LoVo (cell line): ENCODE measurements around the gene PPP3CA.

ENCODE experiments used
- DNase-seq: peaks from one replicate; pipeline ENCODE4 v3.0.0-alpha.2; 2016; ENCODE audit warnings: low spot score

PPP3CA gene

GRCh38 chr4:101331017-101331416, 16.3 kb downstream of the PPP3CA start:
- DNase-seq: no peak

GRCh38 chr4:101329592-101329991, 17.7 kb downstream of the PPP3CA start:
- no peak for DNase-seq

- DNase-seq: no peak
These were observed 19.2 kb downstream of the PPP3CA start for GRCh38 chr4:101328063-101328602.

GRCh38 chr4:101326576-101326975, 20.8 kb downstream of the PPP3CA start:
- no peak for DNase-seq

GRCh38 chr4:101322743-101323142, 24.6 kb downstream of the PPP3CA start:
- DNase-seq: no peak

GRCh38 chr4:101321481-101322042, 25.8 kb downstream of the PPP3CA start:
- DNase-seq: no peak

- DNase-seq: no peak
These were observed 31.5 kb downstream of the PPP3CA start for GRCh38 chr4:101315786-101316185.

- no peak for DNase-seq
These were observed 32.3 kb downstream of the PPP3CA start for GRCh38 chr4:101315041-101315440.

GRCh38 chr4:101309925-101310324, 37.4 kb downstream of the PPP3CA start:
- no peak for DNase-seq

- no peak for DNase-seq
These were observed 39.4 kb downstream of the PPP3CA start for GRCh38 chr4:101307899-101308298.

GRCh38 chr4:101306764-101307615, 40.3 kb downstream of the PPP3CA start:
- no peak for DNase-seq

GRCh38 chr4:101306225-101306624, 41.1 kb downstream of the PPP3CA start:
- DNase-seq: no peak

- no peak for DNase-seq
These were observed 42.4 kb downstream of the PPP3CA start for GRCh38 chr4:101304916-101305315.

GRCh38 chr4:101299899-101300540, 47.3 kb downstream of the PPP3CA start:
- no peak for DNase-seq

- no peak for DNase-seq
These were observed 48.3 kb downstream of the PPP3CA start for GRCh38 chr4:101299021-101299420.

GRCh38 chr4:101295691-101296090, 51.6 kb downstream of the PPP3CA start:
- DNase-seq: no peak

- DNase-seq: no peak
These were observed 52.7 kb downstream of the PPP3CA start for GRCh38 chr4:101294597-101294996.

GRCh38 chr4:101292901-101293300, 54.4 kb downstream of the PPP3CA start:
- no peak for DNase-seq

GRCh38 chr4:101292214-101292613, 55.1 kb downstream of the PPP3CA start:
- no peak for DNase-seq

GRCh38 chr4:101291198-101291597, 56.1 kb downstream of the PPP3CA start:
- no peak for DNase-seq

GRCh38 chr4:101290654-101291053, 56.7 kb downstream of the PPP3CA start:
- DNase-seq: no peak

- no peak for DNase-seq
These were observed 58.0 kb downstream of the PPP3CA start for GRCh38 chr4:101289306-101289705.
